CD4-positive, alpha-beta memory T cell (primary cell): ENCODE measurements around the gene MAP1B. TPM values are rescaled to one million over a fixed set of nuclear protein-coding genes. Genes with fewer than 3 reads are reported as not detected.

Experiments
- CTCF ChIA-PET: fragments of 350-600 bp; sonication (Branson Sonifier 250); formaldehyde crosslinking; loops from one replicate; lab custom pipeline; 2021; ENCODE audit warnings: inconsistent platforms; ENCODE audit not compliant: partially characterized antibody; lab: Charles Lee
- POLR2A ChIA-PET: fragments of 350-600 bp; sonication (Branson Sonifier 250); formaldehyde crosslinking; loops from one replicate; lab custom pipeline; 2021; ENCODE audit not compliant: partially characterized antibody; lab: Charles Lee
- DNase-seq, 5 donors: peaks; one replicate each; pipeline versions ENCODE4 v3.0.0 to v3.0.0-alpha.2; 2020 to 2022; ENCODE audit warnings: mixed read lengths in 1 of 5
- H3K27ac ChIP-seq: one replicate; pipeline ENCODE4 v1.7.0; 2013; ENCODE audit warnings: low read depth, low read length
- H3K27me3 ChIP-seq: 2 replicates; pipeline ENCODE4 v1.7.0; 2013; ENCODE audit warnings: mild to moderate bottlenecking, low read length, moderate library complexity; ENCODE audit not compliant: insufficient read depth
- H3K36me3 ChIP-seq: 2 replicates; pipeline ENCODE4 v1.7.0; 2013; ENCODE audit warnings: mild to moderate bottlenecking, low read length, moderate library complexity; ENCODE audit not compliant: insufficient read depth
- H3K4me1 ChIP-seq: 2 replicates; pipeline ENCODE4 v1.7.0; 2013; ENCODE audit warnings: mild to moderate bottlenecking, low read length, moderate library complexity; ENCODE audit not compliant: insufficient read depth
- H3K4me3 ChIP-seq, 2 donors: one replicate each; pipeline ENCODE4 v1.7.0; 2013; ENCODE audit warnings: low read length in 2 of 2, mild to moderate bottlenecking in 1 of 2
- H3K9me3 ChIP-seq, 2 donors: one replicate each; pipeline ENCODE4 v1.7.0; 2013; ENCODE audit warnings: low read length in 2 of 2, control low read depth in 1 of 2; ENCODE audit not compliant: control insufficient read depth in 1 of 2
- H3K27ac Mint-ChIP-seq, 7 donors: one replicate each; pipeline ENCODE4 v1.8.0; 2020 to 2021; ENCODE audit warnings: mixed read lengths in 7 of 7, mild to moderate bottlenecking in 6 of 7, inconsistent platforms in 3 of 7, moderate library complexity in 3 of 7
- H3K27me3 Mint-ChIP-seq, 2 donors: one replicate each; pipeline ENCODE4 v1.8.0; 2020 to 2021; ENCODE audit warnings: mixed read lengths in 2 of 2
- H3K36me3 Mint-ChIP-seq, 2 donors: one replicate each; pipeline ENCODE4 v1.8.0; 2020 to 2021; ENCODE audit warnings: mixed read lengths in 2 of 2, inconsistent platforms in 1 of 2, mild to moderate bottlenecking in 1 of 2
- H3K4me1 Mint-ChIP-seq, 4 donors: one replicate each; pipeline ENCODE4 v1.8.0; 2020 to 2021; ENCODE audit warnings: mixed read lengths in 4 of 4, mild to moderate bottlenecking in 1 of 4
- H3K4me3 Mint-ChIP-seq, 8 donors: one replicate each; pipeline ENCODE4 v1.8.0; 2020 to 2021; ENCODE audit warnings: mixed read lengths in 8 of 8, mild to moderate bottlenecking in 7 of 8, moderate library complexity in 6 of 8, inconsistent platforms in 3 of 8
- H3K9me3 Mint-ChIP-seq, 8 donors: one replicate each; pipeline ENCODE4 v1.8.0; 2020 to 2021; ENCODE audit warnings: mixed read lengths in 8 of 8, mild to moderate bottlenecking in 5 of 8, inconsistent platforms in 3 of 8, moderate library complexity in 1 of 8
- intact Hi-C: fragments of 100-400 bp; cut with micrococcal nuclease; formaldehyde crosslinking; loops from one replicate; pipeline ENCODE4 v1.15.1; 2023
- polyA plus RNA-seq, 2 donors: library from polyadenylated mRNA; unstranded; fragments of 300-500 nt; fragmentation: Illumina TruSeq; gene quantifications; one replicate each; pipeline ENCODE4 v1.2.3, GENCODE V29; 2021
- total RNA-seq, 2 experiments: library from RNA; stranded (reverse); gene quantifications; one replicate each; pipeline ENCODE4 v1.2.3, GENCODE V29; 2021

Gene MAP1B
- total and polyA plus RNA-seq, 4 experiments from 2014 or later: 0.13 to 0.25 TPM; not detected in 2

- Histone ChIP-seq H3K9me3 (no peaks in the 10 kb centered on the region), H3K27ac (no peak overlapping the region), H3K27me3 (no peaks in the 10 kb centered on the region), H3K36me3 (no peaks in the 10 kb centered on the region), H3K4me1 (no peaks in the 10 kb centered on the region), H3K4me3 (no peak overlapping the region)
- CTCF ChIA-PET: no interaction called here
- Mint-ChIP-seq H3K4me1 (no peaks in the 10 kb centered on the region), H3K27ac (no peak overlapping the region), H3K4me3 (no peak overlapping the region), H3K36me3 (peaks cover 0 to 9% of the 10 kb centered on the region in 2 donors), H3K27me3 (no peaks in the 10 kb centered on the region), H3K9me3 (peaks cover 0 to 2% (median 0%) of the 10 kb centered on the region in 8 donors)
- intact Hi-C loops: no loop called here
- DNase-seq: no peak
- POLR2A ChIA-PET: no interaction called here
Measured at GRCh38 chr5:72204946-72205345, 97.7 kb downstream of the MAP1B start.

GRCh38 chr5:72205431-72206009 is 98.2 kb downstream of the MAP1B start:
- Mint-ChIP-seq H3K27me3 (no peaks in the 10 kb centered on the region), H3K27ac (no peak overlapping the region), H3K9me3 (peaks cover 0 to 2% (median 0%) of the 10 kb centered on the region in 8 donors), H3K4me3 (no peak overlapping the region), H3K4me1 (no peaks in the 10 kb centered on the region), H3K36me3 (peaks cover 0 to 9% of the 10 kb centered on the region in 2 donors)
- no peak overlapping the region for H3K27ac ChIP-seq
- ChIA-PET POLR2A (no interaction called here), CTCF (no interaction called here)
- intact Hi-C loops: no loop called here
- no peaks in the 10 kb centered on the region for H3K36me3 ChIP-seq
- no peaks in the 10 kb centered on the region for H3K4me1 ChIP-seq
- H3K4me3 ChIP-seq: no peak overlapping the region
- no peaks in the 10 kb centered on the region for H3K9me3 ChIP-seq
- DNase-seq: no peak
- H3K27me3 ChIP-seq: no peaks in the 10 kb centered on the region

DNA sequence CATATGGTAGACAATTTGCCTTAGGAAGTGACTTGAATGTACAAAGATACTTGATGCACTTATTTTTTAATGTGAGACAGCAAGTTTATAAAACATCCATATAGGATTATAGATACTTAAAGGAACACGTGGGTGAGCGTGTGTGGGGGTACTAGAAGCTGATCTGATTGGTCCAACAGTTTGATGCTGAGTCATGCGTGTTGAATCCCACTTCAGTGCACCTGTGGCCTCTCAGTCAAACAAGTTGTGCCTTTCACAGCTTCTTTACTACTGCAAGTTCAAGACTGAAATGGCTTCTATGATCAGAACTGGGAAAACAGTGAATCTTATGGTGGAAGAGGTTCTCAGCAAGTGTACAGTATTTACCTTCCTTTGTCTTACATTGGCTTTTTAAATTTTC is 98.9 kb downstream of the MAP1B start:
- Histone ChIP-seq H3K9me3 (no peaks in the 10 kb centered on the region), H3K4me3 (no peak overlapping the region), H3K27me3 (no peaks in the 10 kb centered on the region), H3K4me1 (no peaks in the 10 kb centered on the region), H3K36me3 (no peaks in the 10 kb centered on the region), H3K27ac (no peak overlapping the region)
- Mint-ChIP-seq H3K27ac (no peak overlapping the region), H3K36me3 (peaks cover 0 to 9% of the 10 kb centered on the region in 2 donors), H3K27me3 (no peaks in the 10 kb centered on the region), H3K4me1 (peaks cover 0 to 2% (median 0%) of the 10 kb centered on the region in 4 donors), H3K4me3 (no peak overlapping the region), H3K9me3 (peaks cover 0 to 2% (median 0%) of the 10 kb centered on the region in 8 donors)
- ChIA-PET POLR2A (no interaction called here), CTCF (no interaction called here)
- intact Hi-C loops: no loop called here
- no peak for DNase-seq

DNA sequence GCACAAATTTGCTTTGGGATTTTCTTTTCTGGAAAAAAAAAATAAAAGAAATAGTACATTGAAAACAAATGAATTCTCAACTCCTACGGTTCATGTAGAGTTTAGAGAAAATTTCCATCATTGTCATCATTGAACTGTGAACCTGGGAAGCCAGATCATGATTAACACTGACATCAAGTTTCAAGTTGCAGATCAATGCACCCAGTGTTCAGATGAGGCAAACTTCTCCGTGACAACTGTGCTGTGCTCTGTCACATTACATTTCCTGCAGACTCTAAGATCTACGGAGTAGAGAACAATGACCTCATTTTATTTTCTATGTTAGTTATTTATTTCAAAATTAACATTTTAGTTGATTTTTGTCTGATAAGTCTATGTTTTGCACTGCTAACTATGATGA is 99.7 kb downstream of the MAP1B start:
- ChIA-PET POLR2A (no interaction called here), CTCF (no interaction called here)
- H3K36me3 ChIP-seq: no peaks in the 10 kb centered on the region
- H3K9me3 Mint-ChIP-seq: peaks cover 0 to 2% (median 0%) of the 10 kb centered on the region in 8 donors
- H3K9me3 ChIP-seq: no peaks in the 10 kb centered on the region
- H3K4me3 ChIP-seq: no peak overlapping the region
- H3K27me3 ChIP-seq: no peaks in the 10 kb centered on the region
- peaks cover 0 to 4% (median under 1%) of the 10 kb centered on the region in 4 donors for H3K4me1 Mint-ChIP-seq
- no peak for DNase-seq
- H3K36me3 Mint-ChIP-seq: peaks cover 0 to 9% of the 10 kb centered on the region in 2 donors
- H3K27ac Mint-ChIP-seq: no peak overlapping the region
- intact Hi-C loops: no loop called here
- no peaks in the 10 kb centered on the region for H3K27me3 Mint-ChIP-seq
- no peaks in the 10 kb centered on the region for H3K4me1 ChIP-seq
- no peak overlapping the region for H3K4me3 Mint-ChIP-seq
- no peak overlapping the region for H3K27ac ChIP-seq

DNA sequence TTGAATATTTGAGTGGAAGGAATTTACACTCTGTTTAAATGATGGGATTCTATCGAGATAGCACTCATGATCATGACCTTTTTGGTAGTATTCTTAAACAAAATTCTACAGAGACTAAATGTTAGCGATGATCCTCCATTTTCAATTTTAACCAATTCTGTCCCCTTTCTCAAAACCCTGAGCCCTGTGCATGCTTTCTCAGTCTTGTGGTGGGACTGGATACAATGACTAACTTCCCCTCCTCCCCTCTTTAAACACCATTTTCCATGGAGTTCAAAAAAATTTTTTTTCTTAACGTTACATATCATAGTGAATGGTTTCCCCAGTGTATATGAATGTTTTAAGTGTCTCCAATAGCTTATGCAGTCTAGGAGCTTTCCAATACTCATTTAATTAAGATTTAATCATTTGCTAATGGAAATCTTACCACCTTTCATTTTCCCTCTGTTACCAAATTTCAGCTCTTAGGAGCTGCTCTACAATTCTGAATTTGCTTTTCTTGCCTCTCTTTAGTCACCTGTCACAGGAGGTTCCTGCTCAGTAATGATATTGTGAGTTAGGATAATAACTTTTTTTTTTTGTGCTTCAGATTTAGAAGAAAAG is 101.2 kb downstream of the MAP1B start:
- ChIA-PET CTCF (no interaction called here), POLR2A (no interaction called here)
- peaks cover 0 to 9% of the 10 kb centered on the region in 2 donors for H3K36me3 Mint-ChIP-seq

DNA sequence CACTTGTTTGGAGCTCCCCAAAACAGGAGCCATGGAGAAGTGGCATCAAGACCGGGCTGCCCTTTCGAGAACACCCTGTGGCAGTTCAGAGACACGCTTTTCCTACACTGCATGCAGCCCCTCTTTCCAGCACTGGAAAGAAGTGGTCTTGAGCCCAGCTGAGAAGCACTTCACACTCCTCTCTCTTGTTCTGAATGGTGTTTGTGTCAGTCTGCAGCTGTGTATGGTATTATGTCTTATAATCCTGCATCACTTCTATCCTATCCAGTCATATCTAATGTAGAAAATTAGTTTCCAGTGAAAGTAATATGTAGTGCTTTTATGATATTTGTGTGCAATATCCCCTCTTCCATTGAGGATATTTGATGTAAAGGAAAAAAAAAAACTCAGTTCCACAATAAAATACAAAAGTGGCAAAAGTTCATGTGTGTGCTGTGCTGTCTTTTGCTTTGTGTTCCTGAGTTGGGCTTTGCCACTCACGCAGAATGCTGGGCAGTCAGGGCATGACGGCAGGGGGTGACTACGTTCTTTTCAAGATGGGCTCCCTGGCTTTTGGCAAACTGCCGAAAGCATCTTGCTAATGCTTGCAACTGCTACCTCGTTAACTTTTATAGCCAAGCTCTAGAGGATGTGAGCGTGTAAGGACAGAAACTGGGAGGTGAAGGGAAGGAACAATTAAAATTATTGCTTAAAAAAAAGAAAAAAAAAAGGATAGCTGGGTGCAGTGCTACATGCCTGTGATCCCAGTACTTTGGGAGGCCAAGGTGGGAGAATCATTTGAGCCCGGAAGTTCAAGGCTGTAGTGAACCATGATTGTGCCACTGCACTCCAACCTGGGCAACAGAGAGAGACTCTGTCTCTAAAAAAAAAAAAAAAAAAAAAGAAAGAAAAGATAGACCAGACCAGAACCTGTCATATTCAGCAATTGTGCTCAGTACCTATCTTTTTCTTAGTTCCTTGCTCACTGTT is 102.2 kb downstream of the MAP1B start:
- H3K36me3 Mint-ChIP-seq: peaks cover 0 to 9% of the 10 kb centered on the region in 2 donors
- ChIA-PET POLR2A (no interaction called here), CTCF (interaction anchor here (0.6 kb wide), 1 partner anchor 429 kb away, joined by 3 read pairs; no protein-coding TSS in a partner anchor)

More for the DNA sequence above, 101.2 kb downstream of the MAP1B start:
- H3K9me3 Mint-ChIP-seq: peaks cover 0 to 2% (median 0%) of the 10 kb centered on the region in 8 donors
- peaks cover 0 to 4% (median under 1%) of the 10 kb centered on the region in 4 donors for H3K4me1 Mint-ChIP-seq
- no peaks in the 10 kb centered on the region for H3K4me1 ChIP-seq
- no peak overlapping the region for H3K27ac ChIP-seq
- H3K27me3 ChIP-seq: no peaks in the 10 kb centered on the region
- intact Hi-C loops: no loop called here
- H3K27me3 Mint-ChIP-seq: no peaks in the 10 kb centered on the region
- H3K27ac Mint-ChIP-seq: peak overlapping the region in 1 of 7 donors; percentile 22
- no peaks in the 10 kb centered on the region for H3K36me3 ChIP-seq
- DNase-seq: no peak
- H3K9me3 ChIP-seq: no peaks in the 10 kb centered on the region
- no peak overlapping the region for H3K4me3 ChIP-seq
- H3K4me3 Mint-ChIP-seq: no peak overlapping the region

More for the DNA sequence above, 102.2 kb downstream of the MAP1B start:
- intact Hi-C loops: no loop called here
- Mint-ChIP-seq H3K4me1 (peaks cover 0 to 4% (median under 1%) of the 10 kb centered on the region in 4 donors), H3K4me3 (no peak overlapping the region), H3K27me3 (no peaks in the 10 kb centered on the region), H3K9me3 (peaks cover 0 to 2% (median 0%) of the 10 kb centered on the region in 8 donors), H3K27ac (no peak overlapping the region)
- no peak for DNase-seq
- H3K27me3 ChIP-seq: no peaks in the 10 kb centered on the region
- no peaks in the 10 kb centered on the region for H3K9me3 ChIP-seq
- no peaks in the 10 kb centered on the region for H3K36me3 ChIP-seq
- no peak overlapping the region for H3K4me3 ChIP-seq
- no peaks in the 10 kb centered on the region for H3K4me1 ChIP-seq
- no peak overlapping the region for H3K27ac ChIP-seq
